ENCODE measurements around the gene ADAM19. TPM values are rescaled to one million over a fixed set of nuclear protein-coding genes. Genes with fewer than 3 reads are reported as not detected.
A peak's percentile ranks its signal among the peaks of the same experiment; 100 is the strongest.

Gene ADAM19
- total RNA-seq, 2 donors from 2014 or later: 358 to 384 TPM

GRCh38 chr5:157538311-157538710 lies 37.3 kb downstream of the ADAM19 start:
- Mint-ChIP-seq H3K9me3 (no peaks in the 10 kb centered on the region), H3K4me3 (peak overlapping the region; percentile 15), H3K36me3 (no peaks in the 10 kb centered on the region), H3K4me1 (ENCODE audit: low read depth in 2 of 2) (peaks cover 39 to 42% of the 10 kb centered on the region in 2 donors), H3K27ac (peak overlapping the region in 1 of 2 donors; percentile 77), H3K27me3 (no peaks in the 10 kb centered on the region)
- ATAC-seq (no peak), DNase-seq (ENCODE audit: low spot score) (no peak)

GRCh38 chr5:157535042-157535865 lies 40.3 kb downstream of the ADAM19 start:
- ATAC-seq (no peak), DNase-seq (ENCODE audit: low spot score) (no peak)
- H3K4me3 Mint-ChIP-seq: no peak overlapping the region
- no peak overlapping the region for H3K27ac Mint-ChIP-seq
- peaks cover 15% of the 10 kb centered on the region for H3K36me3 Mint-ChIP-seq
- peaks cover 23 to 28% of the 10 kb centered on the region in 2 donors for H3K4me1 Mint-ChIP-seq (ENCODE audit: low read depth in 2 of 2)
- no peaks in the 10 kb centered on the region for H3K9me3 Mint-ChIP-seq
- H3K27me3 Mint-ChIP-seq: no peaks in the 10 kb centered on the region

- Mint-ChIP-seq H3K27me3 (no peaks in the 10 kb centered on the region), H3K36me3 (peaks cover 27% of the 10 kb centered on the region), H3K9me3 (no peaks in the 10 kb centered on the region), H3K4me1 (ENCODE audit: low read depth in 2 of 2) (peaks cover 15 to 24% of the 10 kb centered on the region in 2 donors), H3K4me3 (no peak overlapping the region), H3K27ac (peak overlapping the region in 1 of 2 donors; percentile 32)
- ATAC-seq (no peak), DNase-seq (ENCODE audit: low spot score) (no peak)
Observed at GRCh38 chr5:157533011-157533481, 42.5 kb downstream of the ADAM19 start.

GRCh38 chr5:157532022-157532421 lies 43.6 kb downstream of the ADAM19 start:
- DNase-seq (ENCODE audit: low spot score): no peak
- H3K36me3 Mint-ChIP-seq: peaks cover 27% of the 10 kb centered on the region
- ATAC-seq: no peak
- peaks cover 10 to 27% of the 10 kb centered on the region in 2 donors for H3K4me1 Mint-ChIP-seq (ENCODE audit: low read depth in 2 of 2)
- no peaks in the 10 kb centered on the region for H3K9me3 Mint-ChIP-seq
- peak overlapping the region in 1 of 2 donors; percentile 32 for H3K27ac Mint-ChIP-seq
- H3K27me3 Mint-ChIP-seq: no peaks in the 10 kb centered on the region
- no peak overlapping the region for H3K4me3 Mint-ChIP-seq

GRCh38 chr5:157530226-157530972 lies 45.2 kb downstream of the ADAM19 start:
- ATAC-seq: no peak
- H3K4me3 Mint-ChIP-seq: no peak overlapping the region
- H3K27me3 Mint-ChIP-seq: no peaks in the 10 kb centered on the region
- H3K27ac Mint-ChIP-seq: peak overlapping the region; percentile 1 to 75
- H3K4me1 Mint-ChIP-seq (ENCODE audit: low read depth in 2 of 2): peaks cover 10 to 24% of the 10 kb centered on the region in 2 donors
- no peaks in the 10 kb centered on the region for H3K9me3 Mint-ChIP-seq
- H3K36me3 Mint-ChIP-seq: peaks cover 27% of the 10 kb centered on the region
- DNase-seq (ENCODE audit: low spot score): no peak

- peaks cover 10 to 20% of the 10 kb centered on the region in 2 donors for H3K4me1 Mint-ChIP-seq (ENCODE audit: low read depth in 2 of 2)
- H3K9me3 Mint-ChIP-seq: no peaks in the 10 kb centered on the region
- no peaks in the 10 kb centered on the region for H3K27me3 Mint-ChIP-seq
- no peak overlapping the region for H3K4me3 Mint-ChIP-seq
- H3K27ac Mint-ChIP-seq: peak overlapping the region in 1 of 2 donors; percentile 1
- no peak for DNase-seq (ENCODE audit: low spot score)
- peaks cover 27% of the 10 kb centered on the region for H3K36me3 Mint-ChIP-seq
- ATAC-seq: no peak
Observed at GRCh38 chr5:157529002-157529401, 46.6 kb downstream of the ADAM19 start.

- DNase-seq (ENCODE audit: low spot score): no peak
- Mint-ChIP-seq H3K36me3 (peaks cover 27% of the 10 kb centered on the region), H3K9me3 (no peaks in the 10 kb centered on the region), H3K27me3 (no peaks in the 10 kb centered on the region), H3K4me1 (ENCODE audit: low read depth in 2 of 2) (peaks cover 10 to 20% of the 10 kb centered on the region in 2 donors), H3K4me3 (no peak overlapping the region), H3K27ac (no peak overlapping the region)
- ATAC-seq: no peak
Observed at GRCh38 chr5:157528036-157528632, 47.4 kb downstream of the ADAM19 start.

GRCh38 chr5:157524887-157525286 lies 50.7 kb downstream of the ADAM19 start:
- H3K9me3 Mint-ChIP-seq: no peaks in the 10 kb centered on the region
- no peak for ATAC-seq
- H3K4me1 Mint-ChIP-seq (ENCODE audit: low read depth in 2 of 2): peaks cover 12 to 27% of the 10 kb centered on the region in 2 donors
- H3K27me3 Mint-ChIP-seq: no peaks in the 10 kb centered on the region
- no peak for DNase-seq (ENCODE audit: low spot score)
- H3K4me3 Mint-ChIP-seq: no peak overlapping the region
- no peak overlapping the region for H3K27ac Mint-ChIP-seq
- peaks cover 9% of the 10 kb centered on the region for H3K36me3 Mint-ChIP-seq

GRCh38 chr5:157523976-157524375 lies 51.6 kb downstream of the ADAM19 start:
- H3K36me3 Mint-ChIP-seq: peaks cover 3% of the 10 kb centered on the region
- no peaks in the 10 kb centered on the region for H3K9me3 Mint-ChIP-seq
- H3K27me3 Mint-ChIP-seq: no peaks in the 10 kb centered on the region
- no peak overlapping the region for H3K4me3 Mint-ChIP-seq
- no peak for ATAC-seq
- no peak for DNase-seq (ENCODE audit: low spot score)
- H3K27ac Mint-ChIP-seq: no peak overlapping the region
- H3K4me1 Mint-ChIP-seq (ENCODE audit: low read depth in 2 of 2): peaks cover 12 to 24% of the 10 kb centered on the region in 2 donors

- Mint-ChIP-seq H3K4me3 (no peak overlapping the region), H3K27me3 (no peaks in the 10 kb centered on the region), H3K4me1 (ENCODE audit: low read depth in 2 of 2) (peaks cover 12 to 18% of the 10 kb centered on the region in 2 donors), H3K36me3 (no peaks in the 10 kb centered on the region), H3K9me3 (no peaks in the 10 kb centered on the region), H3K27ac (peak overlapping the region in 1 of 2 donors; percentile 48)
- no peak for ATAC-seq
- no peak for DNase-seq (ENCODE audit: low spot score)
Observed at GRCh38 chr5:157521704-157522029, 53.9 kb downstream of the ADAM19 start.

GRCh38 chr5:157520911-157521703 lies 54.5 kb downstream of the ADAM19 start:
- DNase-seq (ENCODE audit: low spot score): no peak
- Mint-ChIP-seq H3K27ac (peak overlapping the region in 1 of 2 donors; percentile 48), H3K4me3 (no peak overlapping the region), H3K4me1 (ENCODE audit: low read depth in 2 of 2) (peaks cover 12 to 19% of the 10 kb centered on the region in 2 donors), H3K9me3 (no peaks in the 10 kb centered on the region), H3K36me3 (no peaks in the 10 kb centered on the region), H3K27me3 (no peaks in the 10 kb centered on the region)
- ATAC-seq: no peak

- Mint-ChIP-seq H3K27ac (peak overlapping the region in 1 of 2 donors; percentile 14), H3K4me3 (no peak overlapping the region), H3K4me1 (ENCODE audit: low read depth in 2 of 2) (peaks cover 12 to 19% of the 10 kb centered on the region in 2 donors), H3K36me3 (peaks cover 5% of the 10 kb centered on the region), H3K9me3 (no peaks in the 10 kb centered on the region), H3K27me3 (no peaks in the 10 kb centered on the region)
- DNase-seq (ENCODE audit: low spot score) (no peak), ATAC-seq (no peak)
Observed at GRCh38 chr5:157519579-157520253, 55.9 kb downstream of the ADAM19 start.

- peak; percentile 72 to 83 for ATAC-seq
- peak overlapping the region in 1 of 2 donors; percentile 14 for H3K27ac Mint-ChIP-seq
- no peaks in the 10 kb centered on the region for H3K9me3 Mint-ChIP-seq
- no peaks in the 10 kb centered on the region for H3K27me3 Mint-ChIP-seq
- H3K4me3 Mint-ChIP-seq: no peak overlapping the region
- DNase-seq (ENCODE audit: low spot score): no peak
- H3K4me1 Mint-ChIP-seq (ENCODE audit: low read depth in 2 of 2): peaks cover 13 to 19% of the 10 kb centered on the region in 2 donors
- peaks cover 9% of the 10 kb centered on the region for H3K36me3 Mint-ChIP-seq
Observed at GRCh38 chr5:157518963-157519362, 56.6 kb downstream of the ADAM19 start.
